OCI-LY3 (cell line): ENCODE measurements around the gene TIPARP.
A peak's percentile ranks its signal among the peaks of the same experiment; 100 is the strongest.

ENCODE experiments used
- H2AFZ ChIP-seq: fragments of 200-600, 300-600 bp; shearing (Covaris generic); 2 replicates; pipeline ENCODE4 v1.6.0; 2014; ENCODE audit warnings: antibody characterized with exemption, low read depth, low read length
- H3K27ac ChIP-seq: fragments of 200-600, 300-600 bp; sonication (generic); 2 replicates; pipeline ENCODE4 v1.5.1; 2014; ENCODE audit warnings: mild to moderate bottlenecking, low read length, moderate library complexity, mixed read lengths
- H3K27me3 ChIP-seq: fragments of 200-600, 300-600 bp; sonication (generic); 2 replicates; pipeline ENCODE4 v1.6.1; 2014; ENCODE audit warnings: low read depth, low read length, mixed read lengths
- H3K36me3 ChIP-seq: fragments of 200-600, 300-600 bp; sonication (generic); replicated peaks from 2 replicates; pipeline ENCODE3; 2014; ENCODE audit warnings: low read depth, low read length, mixed read lengths
- H3K4me1 ChIP-seq: fragments of 300-600, 200-600 bp; sonication (generic); 2 replicates; pipeline ENCODE4 v1.6.1; 2014; ENCODE audit warnings: low read length, mixed read lengths
- H3K4me2 ChIP-seq: fragments of 200-600, 300-600 bp; sonication (generic); 2 replicates; pipeline ENCODE4 v1.6.1; 2014; ENCODE audit warnings: low read length, mixed read lengths
- H3K4me3 ChIP-seq: fragments of 300-600, 200-600 bp; sonication (generic); 2 replicates; pipeline ENCODE4 v1.5.1; 2014; ENCODE audit warnings: antibody characterized with exemption, mild to moderate bottlenecking, low read length, moderate library complexity
- H3K79me2 ChIP-seq: fragments of 300-600, 200-600 bp; shearing (Covaris generic); 2 replicates; pipeline ENCODE4 v1.6.1; 2014; ENCODE audit warnings: mild to moderate bottlenecking, low read length, mixed read lengths
- H3K9ac ChIP-seq: fragments of 300-600, 200-600 bp; shearing (Covaris generic); 2 replicates; pipeline ENCODE4 v1.6.0; 2014; ENCODE audit warnings: mild to moderate bottlenecking, low read length, moderate library complexity
- H3K9me3 ChIP-seq: fragments of 200-600, 300-600 bp; shearing (Covaris generic); 2 replicates; pipeline ENCODE4 v1.6.1; 2014; ENCODE audit warnings: low read length, mixed read lengths; ENCODE audit not compliant: insufficient read depth
- H4K20me1 ChIP-seq: fragments of 200-600, 300-600 bp; sonication (generic); 2 replicates; pipeline ENCODE4 v1.6.1; 2016; ENCODE audit warnings: low read length, mixed read lengths; ENCODE audit not compliant: insufficient read depth
- EZH2phosphoT487 ChIP-seq: fragments of 200-600 bp; shearing (Covaris generic); IDR thresholded peaks from 2 replicates; pipeline ENCODE4 v1.6.1; 2018; ENCODE audit warnings: antibody characterized with exemption, mixed run types, low read depth
- TF ChIP-seq, protein P1 (sequence below): fragments of 200-600, 300-600 bp; sonication (generic); IDR thresholded peaks from 2 replicates; pipeline ENCODE4 v1.5.1; 2014; ENCODE audit warnings: antibody characterized with exemption, low read length, low read depth

Gene TIPARP

GRCh38 chr3:156685752-156686151 is 11.4 kb downstream of the TIPARP start:
- Histone ChIP-seq H3K79me2 (peaks cover 97% of the 10 kb centered on the region), H3K27ac (no peak overlapping the region), H3K4me2 (peak overlapping the region; percentile 25), H2AFZ (no peak overlapping the region), H3K9ac (no peak overlapping the region), H3K27me3 (no peaks in the 10 kb centered on the region), H3K4me1 (peaks cover 36% of the 10 kb centered on the region), H3K9me3 (no peaks in the 10 kb centered on the region), H3K4me3 (no peak overlapping the region), H4K20me1 (peaks cover 95% of the 10 kb centered on the region), H3K36me3 (peaks cover 35% of the 10 kb centered on the region)
- TF ChIP-seq EZH2phosphoT487 = no peak
- TF ChIP-seq, protein P1, sequence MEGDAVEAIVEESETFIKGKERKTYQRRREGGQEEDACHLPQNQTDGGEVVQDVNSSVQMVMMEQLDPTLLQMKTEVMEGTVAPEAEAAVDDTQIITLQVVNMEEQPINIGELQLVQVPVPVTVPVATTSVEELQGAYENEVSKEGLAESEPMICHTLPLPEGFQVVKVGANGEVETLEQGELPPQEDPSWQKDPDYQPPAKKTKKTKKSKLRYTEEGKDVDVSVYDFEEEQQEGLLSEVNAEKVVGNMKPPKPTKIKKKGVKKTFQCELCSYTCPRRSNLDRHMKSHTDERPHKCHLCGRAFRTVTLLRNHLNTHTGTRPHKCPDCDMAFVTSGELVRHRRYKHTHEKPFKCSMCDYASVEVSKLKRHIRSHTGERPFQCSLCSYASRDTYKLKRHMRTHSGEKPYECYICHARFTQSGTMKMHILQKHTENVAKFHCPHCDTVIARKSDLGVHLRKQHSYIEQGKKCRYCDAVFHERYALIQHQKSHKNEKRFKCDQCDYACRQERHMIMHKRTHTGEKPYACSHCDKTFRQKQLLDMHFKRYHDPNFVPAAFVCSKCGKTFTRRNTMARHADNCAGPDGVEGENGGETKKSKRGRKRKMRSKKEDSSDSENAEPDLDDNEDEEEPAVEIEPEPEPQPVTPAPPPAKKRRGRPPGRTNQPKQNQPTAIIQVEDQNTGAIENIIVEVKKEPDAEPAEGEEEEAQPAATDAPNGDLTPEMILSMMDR = no peak

DNA sequence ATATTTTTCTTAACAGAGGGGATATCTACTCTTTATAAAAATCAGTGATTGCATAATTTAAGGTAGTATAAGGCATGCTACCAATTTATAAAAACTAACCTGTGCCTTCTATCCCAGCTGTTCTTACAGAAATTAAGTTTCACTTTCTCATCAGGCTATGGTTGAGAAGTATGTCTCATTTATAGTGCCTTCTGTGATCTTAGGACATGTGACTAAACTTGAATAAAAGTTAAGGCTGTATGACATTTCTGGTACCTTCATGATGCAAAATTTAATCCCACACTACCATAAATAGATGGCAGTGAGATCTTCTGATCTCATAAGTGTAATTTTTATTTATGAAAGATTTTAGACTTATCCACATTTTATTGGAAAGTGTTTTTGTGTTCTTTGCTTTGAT is 12.6 kb downstream of the TIPARP start:
- Histone ChIP-seq H3K4me3 (no peak overlapping the region), H3K79me2 (peaks cover 97% of the 10 kb centered on the region), H4K20me1 (peaks cover 95% of the 10 kb centered on the region), H3K36me3 (peaks cover 23% of the 10 kb centered on the region), H3K27ac (no peak overlapping the region), H3K9ac (no peak overlapping the region), H3K27me3 (no peaks in the 10 kb centered on the region), H3K4me1 (peaks cover 32% of the 10 kb centered on the region), H2AFZ (no peak overlapping the region), H3K4me2 (no peak overlapping the region), H3K9me3 (no peaks in the 10 kb centered on the region)
- TF ChIP-seq, protein P1 = no peak
- no peak for TF ChIP-seq EZH2phosphoT487

DNA sequence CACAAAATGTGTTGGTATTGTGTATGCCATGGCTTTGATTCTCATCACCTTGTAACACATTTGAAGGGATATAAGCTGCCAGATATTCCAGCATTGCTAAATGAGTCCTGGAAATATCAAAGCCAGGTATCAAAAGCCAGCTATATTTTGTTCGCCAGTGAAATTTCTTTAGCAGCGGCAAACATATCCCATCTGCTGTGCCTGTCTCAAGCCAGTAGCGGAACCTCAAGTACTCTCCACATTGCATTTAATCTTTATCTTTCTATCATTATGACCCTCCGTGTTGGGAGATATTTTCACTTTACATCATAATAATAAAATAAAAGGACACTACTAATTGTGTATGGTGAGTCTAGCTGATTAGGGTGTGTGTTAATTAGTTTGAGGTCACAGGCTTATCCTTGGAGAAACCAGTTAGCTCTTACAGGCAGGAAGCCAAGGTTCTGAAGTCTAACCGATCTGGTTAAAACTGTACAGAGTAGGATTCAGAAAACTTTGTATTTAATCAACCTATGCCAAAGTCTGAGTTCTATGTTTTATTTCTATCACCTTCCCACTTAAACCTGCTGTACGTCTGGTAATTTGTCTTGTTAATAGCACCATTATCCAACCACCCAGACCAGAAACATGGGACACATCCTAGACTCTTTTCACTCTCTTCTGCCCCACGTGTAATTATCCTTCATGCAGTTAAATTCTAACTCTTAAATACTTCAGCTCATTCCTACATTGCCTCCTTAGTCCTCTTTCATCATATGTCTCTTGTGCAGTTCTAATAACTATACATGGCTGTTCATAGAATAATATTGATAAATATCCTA is 14.5 kb downstream of the TIPARP start:
- H3K36me3 ChIP-seq = peaks cover 26% of the 10 kb centered on the region
- H4K20me1 ChIP-seq = peaks cover 90% of the 10 kb centered on the region
- H3K79me2 ChIP-seq = peaks cover 93% of the 10 kb centered on the region
- no peaks in the 10 kb centered on the region for H3K9me3 ChIP-seq
- TF ChIP-seq EZH2phosphoT487 = no peak
- TF ChIP-seq, protein P1 = no peak
- no peaks in the 10 kb centered on the region for H3K27me3 ChIP-seq
- H3K27ac ChIP-seq = no peak overlapping the region
- H3K4me1 ChIP-seq = peaks cover 32% of the 10 kb centered on the region
- H3K9ac ChIP-seq = no peak overlapping the region
- H3K4me3 ChIP-seq = no peak overlapping the region
- no peak overlapping the region for H3K4me2 ChIP-seq
- no peak overlapping the region for H2AFZ ChIP-seq

- no peaks in the 10 kb centered on the region for H3K27me3 ChIP-seq
Observed at GRCh38 chr3:156689608-156690007, 15.2 kb downstream of the TIPARP start.

More at GRCh38 chr3:156689608-156690007, 15.2 kb downstream of the TIPARP start:
- Histone ChIP-seq H4K20me1 (peaks cover 84% of the 10 kb centered on the region), H3K4me1 (peaks cover 31% of the 10 kb centered on the region), H3K4me2 (peak overlapping the region; percentile 13; the same call in 1 of the 2 replicates), H3K9ac (no peak overlapping the region), H3K27ac (no peak overlapping the region), H3K9me3 (no peaks in the 10 kb centered on the region), H2AFZ (no peak overlapping the region), H3K4me3 (no peak overlapping the region), H3K79me2 (peaks cover 85% of the 10 kb centered on the region), H3K36me3 (peaks cover 33% of the 10 kb centered on the region)
- no peak for TF ChIP-seq EZH2phosphoT487
- TF ChIP-seq, protein P1 = no peak
